ENCODE data around the gene NUDT22.

DNA sequence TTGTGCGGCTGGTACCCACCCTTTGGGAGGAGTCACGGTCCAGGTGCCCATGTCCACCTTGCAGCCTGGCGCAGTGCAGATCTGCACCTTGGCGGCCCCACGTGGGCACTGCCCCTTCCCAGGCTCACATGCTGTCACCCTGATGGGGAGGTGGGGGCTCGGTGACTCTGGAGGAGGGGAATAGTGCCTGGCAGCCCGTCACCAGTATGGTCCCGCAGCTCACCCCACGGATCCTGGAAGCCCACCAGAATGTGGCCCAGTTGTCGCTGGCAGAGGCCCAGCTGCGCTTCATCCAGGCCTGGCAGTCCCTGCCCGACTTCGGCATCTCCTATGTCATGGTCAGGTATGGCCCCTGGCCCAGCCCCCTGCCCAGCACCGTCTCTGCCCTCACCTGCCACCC, 5.3 kb upstream of the NUDT22 start:
- no peak for TF ChIP-seq POLR2A (IDR thresholded peaks at IDR 0.05; ENCODE audit: low read depth, low read length)
- TF ChIP-seq POLR2AphosphoS5 (IDR thresholded peaks at IDR 0.05; ENCODE audit: low read depth, low read length): no peak

All from GM12892 (cell line).